ENCODE results near the gene MZF1. TPM values are rescaled to one million over a fixed set of nuclear protein-coding genes. Genes with fewer than 3 reads are reported as not detected.

MZF1 gene
- polyA plus RNA-seq, 1 donor (not counting 4 experiments of a cell fraction or from before 2014, with no cell fraction given) = 7.4 TPM

GRCh38 chr19:58569191-58569942 lies 3.8 kb downstream of the MZF1 start:
- H3K27me3 ChIP-seq (ENCODE audit: control insufficient read depth, extremely low read depth, insufficient read depth, low read length) = no peaks in the 10 kb centered on the region
- H3K9ac ChIP-seq (ENCODE audit: control insufficient read depth, extremely low read depth, insufficient read depth, low read length) = no peak overlapping the region
- H3K79me2 ChIP-seq (ENCODE audit: control insufficient read depth, insufficient read depth, low read length) = peaks cover 2% of the 10 kb centered on the region
- dilution Hi-C loops (cut with MboI; ENCODE audit: extremely low pct_ligation_motif_present, low sequenced_read_pairs) = no loop called here
- no peaks in the 10 kb centered on the region for H3K9me3 ChIP-seq (ENCODE audit: control insufficient read depth, low read depth, low read length)
- TF ChIP-seq EZH2 (IDR thresholded peaks at IDR 0.05; ENCODE audit: low read length) = no peak
- TF ChIP-seq CTCF (optimal IDR thresholded peaks at IDR 0.05 in 1 of 3, IDR thresholded peaks at IDR 0.05 in 1 of 3, conservative IDR thresholded peaks at IDR 0.05 in 1 of 3; ENCODE audit: extremely low read depth in 1 of 3, insufficient read depth in 2 of 3, low read length in 3 of 3) = no peak
- no peaks in the 10 kb centered on the region for H3K9me1 ChIP-seq (ENCODE audit: control insufficient read depth, extremely low read depth, insufficient read depth, low read length)
- no peak overlapping the region for H3K4me3 ChIP-seq (ENCODE audit: control insufficient read depth in 2 of 3, extremely low read depth in 1 of 3, insufficient read depth in 2 of 3, low read depth in 1 of 3, low read length in 3 of 3)
- FAIRE-seq = no peak
- H3K36me3 ChIP-seq (ENCODE audit: control insufficient read depth in 2 of 2, extremely low read depth in 1 of 2, insufficient read depth in 2 of 2, low read length in 2 of 2) = peaks cover 13 to 24% of the 10 kb centered on the region in 2 experiments
- no peak for DNase-seq (ENCODE audit: low read depth, low spot score)
- H3K27ac ChIP-seq (ENCODE audit: control insufficient read depth, insufficient read depth, low read length) = no peak overlapping the region
- no peak overlapping the region for H3K4me2 ChIP-seq (ENCODE audit: control insufficient read depth, extremely low read depth, insufficient read depth, low read depth, low read length)
- no peak overlapping the region for H2AFZ ChIP-seq (ENCODE audit: control insufficient read depth, low read length)
- H3K4me1 ChIP-seq (ENCODE audit: control insufficient read depth, extremely low read depth, insufficient read depth, low read length) = peaks cover 8% of the 10 kb centered on the region
- no peaks in the 10 kb centered on the region for H4K20me1 ChIP-seq (ENCODE audit: control insufficient read depth, extremely low read depth, insufficient read depth, low read length)

GRCh38 chr19:58568453-58569130 lies 4.5 kb downstream of the MZF1 start:
- Histone ChIP-seq H3K4me1 (ENCODE audit: control insufficient read depth, extremely low read depth, insufficient read depth, low read length) (peaks cover under 1% of the 10 kb centered on the region), H3K4me3 (ENCODE audit: control insufficient read depth in 2 of 3, extremely low read depth in 1 of 3, insufficient read depth in 2 of 3, low read depth in 1 of 3, low read length in 3 of 3) (no peak overlapping the region), H3K27me3 (ENCODE audit: control insufficient read depth, extremely low read depth, insufficient read depth, low read length) (no peaks in the 10 kb centered on the region), H3K79me2 (ENCODE audit: control insufficient read depth, insufficient read depth, low read length) (peaks cover 2% of the 10 kb centered on the region), H4K20me1 (ENCODE audit: control insufficient read depth, extremely low read depth, insufficient read depth, low read length) (no peaks in the 10 kb centered on the region), H3K9me1 (ENCODE audit: control insufficient read depth, extremely low read depth, insufficient read depth, low read length) (no peaks in the 10 kb centered on the region), H3K9ac (ENCODE audit: control insufficient read depth, extremely low read depth, insufficient read depth, low read length) (no peak overlapping the region), H3K36me3 (ENCODE audit: control insufficient read depth in 2 of 2, extremely low read depth in 1 of 2, insufficient read depth in 2 of 2, low read length in 2 of 2) (peaks cover 13 to 24% of the 10 kb centered on the region in 2 experiments), H3K4me2 (ENCODE audit: control insufficient read depth, extremely low read depth, insufficient read depth, low read depth, low read length) (no peak overlapping the region), H2AFZ (ENCODE audit: control insufficient read depth, low read length) (no peak overlapping the region), H3K27ac (ENCODE audit: control insufficient read depth, insufficient read depth, low read length) (no peak overlapping the region), H3K9me3 (ENCODE audit: control insufficient read depth, low read depth, low read length) (no peaks in the 10 kb centered on the region)
- DNase-seq (ENCODE audit: low read depth, low spot score) (no peak), FAIRE-seq (no peak)
- dilution Hi-C loops (cut with MboI; ENCODE audit: extremely low pct_ligation_motif_present, low sequenced_read_pairs) = no loop called here
- TF ChIP-seq CTCF (optimal IDR thresholded peaks at IDR 0.05 in 1 of 3, IDR thresholded peaks at IDR 0.05 in 1 of 3, conservative IDR thresholded peaks at IDR 0.05 in 1 of 3; ENCODE audit: extremely low read depth in 1 of 3, insufficient read depth in 2 of 3, low read length in 3 of 3) (no peak), EZH2 (IDR thresholded peaks at IDR 0.05; ENCODE audit: low read length) (no peak)

Measured in keratinocyte (primary cell).